HEK293T (cell line): ENCODE results near the gene SNCA.

ENCODE experiments used
- CTBP1 ChIP-seq: fragments of 450-650 bp; IDR thresholded peaks from 2 replicates; pipeline ENCODE4 v1.6.1; 2016; ENCODE audit warnings: borderline replicate concordance
- ELF4 ChIP-seq: fragments of 450-650 bp; IDR thresholded peaks from 2 replicates; pipeline ENCODE4 v1.6.1; 2017; ENCODE audit warnings: antibody characterized with exemption
- FOXA1 ChIP-seq: fragments of 450-650 bp; IDR thresholded peaks from 2 replicates; pipeline ENCODE4 v1.6.1; 2016; ENCODE audit warnings: mild to moderate bottlenecking
- FOXK2 ChIP-seq: fragments of 450-650 bp; IDR thresholded peaks from 2 replicates; pipeline ENCODE4 v1.6.1; 2016; ENCODE audit warnings: mild to moderate bottlenecking
- FOXM1 ChIP-seq: fragments of 450-650 bp; IDR thresholded peaks from 2 replicates; pipeline ENCODE4 v1.6.1; 2017; ENCODE audit warnings: mild to moderate bottlenecking, borderline replicate concordance
- L3MBTL2 ChIP-seq: fragments of 450-650 bp; conservative IDR thresholded peaks from 2 replicates; pipeline ENCODE4 v1.6.1; 2016; ENCODE audit warnings: mild to moderate bottlenecking
- PKNOX1 ChIP-seq: fragments of 450-650 bp; IDR thresholded peaks from 2 replicates; pipeline ENCODE4 v1.6.1; 2016
- TARDBP ChIP-seq: fragments of 450-650 bp; IDR thresholded peaks from 2 replicates; pipeline ENCODE4 v1.6.1; 2016
- ZNF384 ChIP-seq: fragments of 450-650 bp; IDR thresholded peaks from 2 replicates; pipeline ENCODE4 v1.6.1; 2016

- TF ChIP-seq ZNF384 (no peak), TARDBP (no peak), PKNOX1 (no peak), FOXK2 (no peak), FOXA1 (no peak), CTBP1 (no peak), FOXM1 (no peak), L3MBTL2 (no peak), ELF4 (no peak)
Measured at GRCh38 chr4:89765528-89765927, 71.4 kb downstream of the SNCA start.
